ENCODE measurements around the gene ZNF683.

The ZNF683 gene

DNA sequence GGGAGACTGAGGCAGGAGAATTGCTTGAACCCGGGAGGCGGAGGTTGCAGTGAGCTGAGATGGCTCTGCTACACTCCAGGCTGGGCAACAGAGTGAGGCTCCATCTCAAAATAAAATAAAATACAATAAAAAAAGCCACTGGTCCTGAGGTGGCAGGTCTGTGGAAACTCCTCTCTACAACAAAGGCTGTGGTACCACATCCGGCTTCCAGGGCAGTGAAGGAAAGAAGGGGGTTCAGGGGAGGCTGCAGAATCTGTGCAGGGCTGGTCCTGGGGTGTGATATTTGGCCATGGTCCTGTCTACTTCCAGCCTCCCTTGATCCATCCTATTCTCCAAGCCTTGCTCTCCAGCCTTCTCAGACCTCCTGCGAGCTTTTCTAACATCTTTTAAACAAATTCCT, 731 bp upstream of the ZNF683 start:
- Histone ChIP-seq H2AK5ac (ENCODE audit: low read length, severe bottlenecking) (no peak overlapping the region), H3K18ac (ENCODE audit: low read depth in 1 of 2, low read length in 2 of 2) (no peak overlapping the region), H3K9me3 (ENCODE audit: control insufficient read depth, low read length) (no peaks in the 10 kb centered on the region), H3K79me1 (replicated peaks; ENCODE audit: low read length, poor library complexity, severe bottlenecking) (no peaks in the 10 kb centered on the region), H4K91ac (ENCODE audit: low read length) (no peak overlapping the region), H3K4ac (ENCODE audit: low read depth in 1 of 2, low read length in 2 of 2) (no peak overlapping the region), H3K14ac (ENCODE audit: low read length in 2 of 2) (no peak overlapping the region), H3K36me3 (ENCODE audit: control insufficient read depth in 1 of 2, insufficient read depth in 2 of 2, low read depth in 1 of 2, low read length in 2 of 2) (no peaks in the 10 kb centered on the region), H2BK5ac (ENCODE audit: low read depth, low read length, poor library complexity, severe bottlenecking) (no peak overlapping the region), H3K27ac (ENCODE audit: low read length, poor library complexity, severe bottlenecking) (no peak overlapping the region), H2BK120ac (ENCODE audit: low read depth, low read length) (no peak overlapping the region), H3K4me1 (ENCODE audit: control insufficient read depth, insufficient read depth, low read depth, low read length) (peaks cover 4% of the 10 kb centered on the region), H2BK12ac (ENCODE audit: low read length in 2 of 2) (no peak overlapping the region), H3K9ac (ENCODE audit: low read length) (no peak overlapping the region), H4K8ac (ENCODE audit: low read length) (no peak overlapping the region), H3K27me3 (ENCODE audit: control insufficient read depth in 1 of 2, insufficient read depth in 1 of 2, low read length in 2 of 2) (peaks cover 12 to 25% of the 10 kb centered on the region in 2 experiments), H3K4me3 (ENCODE audit: insufficient read depth in 1 of 2, low read depth in 1 of 2, low read length in 2 of 2) (no peak overlapping the region), H2AFZ (ENCODE audit: low read depth, low read length) (no peak overlapping the region), H3K4me2 (ENCODE audit: low read length, poor library complexity, severe bottlenecking) (no peak overlapping the region), H2BK15ac (ENCODE audit: low read depth, poor library complexity, severe bottlenecking) (no peak overlapping the region), H3K23ac (ENCODE audit: low read length in 2 of 2) (no peak overlapping the region)
- 100% methylated on average over 1 of the region's 4 CpGs for WGBS
- DNase-seq: no peak

DNA sequence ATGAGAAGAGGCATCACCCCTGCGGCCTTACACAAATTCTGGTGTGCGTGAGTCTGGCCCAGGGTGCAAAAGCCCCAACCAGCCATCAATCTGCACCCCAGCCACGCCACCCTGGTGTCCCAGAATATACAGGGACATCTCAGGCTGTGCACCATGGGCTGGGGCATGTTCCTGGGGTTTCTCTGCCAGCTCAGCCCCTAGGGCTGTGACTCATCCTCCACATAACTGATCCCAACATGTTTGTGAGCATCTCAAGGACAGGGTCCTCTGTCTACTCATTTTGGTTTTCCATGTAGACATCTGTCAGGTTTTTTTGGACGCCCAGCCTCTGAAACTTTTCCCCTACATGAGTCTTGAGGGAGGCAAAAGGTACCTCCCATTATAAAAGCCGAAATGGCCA, 511 bp downstream of the ZNF683 start:
- H3K27me3 ChIP-seq (ENCODE audit: control insufficient read depth in 1 of 2, insufficient read depth in 1 of 2, low read length in 2 of 2): peaks cover 20 to 36% of the 10 kb centered on the region in 2 experiments
- no peaks in the 10 kb centered on the region for H3K9me3 ChIP-seq (ENCODE audit: control insufficient read depth, low read length)
- H2BK12ac ChIP-seq (ENCODE audit: low read length in 2 of 2): no peak overlapping the region
- no peak overlapping the region for H2BK5ac ChIP-seq (ENCODE audit: low read depth, low read length, poor library complexity, severe bottlenecking)
- 92% methylated on average over 5 of the region's 5 CpGs for WGBS
- H3K4ac ChIP-seq (ENCODE audit: low read depth in 1 of 2, low read length in 2 of 2): no peak overlapping the region
- no peak overlapping the region for H2BK120ac ChIP-seq (ENCODE audit: low read depth, low read length)
- H3K36me3 ChIP-seq (ENCODE audit: control insufficient read depth in 1 of 2, insufficient read depth in 2 of 2, low read depth in 1 of 2, low read length in 2 of 2): no peaks in the 10 kb centered on the region
- H4K8ac ChIP-seq (ENCODE audit: low read length): no peak overlapping the region
- no peak overlapping the region for H4K91ac ChIP-seq (ENCODE audit: low read length)
- no peak overlapping the region for H3K27ac ChIP-seq (ENCODE audit: low read length, poor library complexity, severe bottlenecking)
- no peak overlapping the region for H3K18ac ChIP-seq (ENCODE audit: low read depth in 1 of 2, low read length in 2 of 2)
- no peaks in the 10 kb centered on the region for H3K79me1 ChIP-seq (replicated peaks; ENCODE audit: low read length, poor library complexity, severe bottlenecking)
- no peak overlapping the region for H3K14ac ChIP-seq (ENCODE audit: low read length in 2 of 2)
- H3K4me3 ChIP-seq (ENCODE audit: insufficient read depth in 1 of 2, low read depth in 1 of 2, low read length in 2 of 2): no peak overlapping the region
- no peak for DNase-seq
- H2AK5ac ChIP-seq (ENCODE audit: low read length, severe bottlenecking): no peak overlapping the region
- H3K23ac ChIP-seq (ENCODE audit: low read length in 2 of 2): no peak overlapping the region
- no peak overlapping the region for H3K4me2 ChIP-seq (ENCODE audit: low read length, poor library complexity, severe bottlenecking)
- peaks cover 2% of the 10 kb centered on the region for H3K4me1 ChIP-seq (ENCODE audit: control insufficient read depth, insufficient read depth, low read depth, low read length)
- no peak overlapping the region for H2BK15ac ChIP-seq (ENCODE audit: low read depth, poor library complexity, severe bottlenecking)
- no peak overlapping the region for H2AFZ ChIP-seq (ENCODE audit: low read depth, low read length)
- no peak overlapping the region for H3K9ac ChIP-seq (ENCODE audit: low read length)

- H3K4me1 ChIP-seq (ENCODE audit: control insufficient read depth, insufficient read depth, low read depth, low read length): peaks cover 2% of the 10 kb centered on the region
- no peak overlapping the region for H2BK12ac ChIP-seq (ENCODE audit: low read length in 2 of 2)
- H2BK120ac ChIP-seq (ENCODE audit: low read depth, low read length): no peak overlapping the region
- no peak overlapping the region for H2BK5ac ChIP-seq (ENCODE audit: low read depth, low read length, poor library complexity, severe bottlenecking)
- no peaks in the 10 kb centered on the region for H3K79me1 ChIP-seq (replicated peaks; ENCODE audit: low read length, poor library complexity, severe bottlenecking)
- H3K4ac ChIP-seq (ENCODE audit: low read depth in 1 of 2, low read length in 2 of 2): no peak overlapping the region
- no peak overlapping the region for H2AK5ac ChIP-seq (ENCODE audit: low read length, severe bottlenecking)
- H4K91ac ChIP-seq (ENCODE audit: low read length): no peak overlapping the region
- H3K36me3 ChIP-seq (ENCODE audit: control insufficient read depth in 1 of 2, insufficient read depth in 2 of 2, low read depth in 1 of 2, low read length in 2 of 2): no peaks in the 10 kb centered on the region
- H3K4me3 ChIP-seq (ENCODE audit: insufficient read depth in 1 of 2, low read depth in 1 of 2, low read length in 2 of 2): no peak overlapping the region
- H3K18ac ChIP-seq (ENCODE audit: low read depth in 1 of 2, low read length in 2 of 2): no peak overlapping the region
- H3K14ac ChIP-seq (ENCODE audit: low read length in 2 of 2): no peak overlapping the region
- H3K9ac ChIP-seq (ENCODE audit: low read length): no peak overlapping the region
- peaks cover 20 to 36% of the 10 kb centered on the region in 2 experiments for H3K27me3 ChIP-seq (ENCODE audit: control insufficient read depth in 1 of 2, insufficient read depth in 1 of 2, low read length in 2 of 2)
- H4K8ac ChIP-seq (ENCODE audit: low read length): no peak overlapping the region
- no peak overlapping the region for H3K23ac ChIP-seq (ENCODE audit: low read length in 2 of 2)
- H3K27ac ChIP-seq (ENCODE audit: low read length, poor library complexity, severe bottlenecking): no peak overlapping the region
- 57% methylated on average over 6 of the region's 6 CpGs for WGBS
- H2AFZ ChIP-seq (ENCODE audit: low read depth, low read length): no peak overlapping the region
- H3K9me3 ChIP-seq (ENCODE audit: control insufficient read depth, low read length): no peaks in the 10 kb centered on the region
- H2BK15ac ChIP-seq (ENCODE audit: low read depth, poor library complexity, severe bottlenecking): peak overlapping the region; percentile 30
- no peak for DNase-seq
- H3K4me2 ChIP-seq (ENCODE audit: low read length, poor library complexity, severe bottlenecking): no peak overlapping the region
These were observed 1.8 kb downstream of the ZNF683 start for GRCh38 chr1:26370591-26371382.

GRCh38 chr1:26368486-26368885, 4.1 kb downstream of the ZNF683 start:
- 99% methylated on average over 3 of the region's 3 CpGs for WGBS
- H3K4ac ChIP-seq (ENCODE audit: low read depth in 1 of 2, low read length in 2 of 2): no peak overlapping the region
- H3K14ac ChIP-seq (ENCODE audit: low read length in 2 of 2): no peak overlapping the region
- no peak overlapping the region for H2BK5ac ChIP-seq (ENCODE audit: low read depth, low read length, poor library complexity, severe bottlenecking)
- no peaks in the 10 kb centered on the region for H3K79me1 ChIP-seq (replicated peaks; ENCODE audit: low read length, poor library complexity, severe bottlenecking)
- H3K4me2 ChIP-seq (ENCODE audit: low read length, poor library complexity, severe bottlenecking): no peak overlapping the region
- H2AFZ ChIP-seq (ENCODE audit: low read depth, low read length): no peak overlapping the region
- no peak for DNase-seq
- no peak overlapping the region for H3K9ac ChIP-seq (ENCODE audit: low read length)
- H2AK5ac ChIP-seq (ENCODE audit: low read length, severe bottlenecking): no peak overlapping the region
- H3K4me3 ChIP-seq (ENCODE audit: insufficient read depth in 1 of 2, low read depth in 1 of 2, low read length in 2 of 2): no peak overlapping the region
- H3K27ac ChIP-seq (ENCODE audit: low read length, poor library complexity, severe bottlenecking): no peak overlapping the region
- no peak overlapping the region for H3K23ac ChIP-seq (ENCODE audit: low read length in 2 of 2)
- no peaks in the 10 kb centered on the region for H3K36me3 ChIP-seq (ENCODE audit: control insufficient read depth in 1 of 2, insufficient read depth in 2 of 2, low read depth in 1 of 2, low read length in 2 of 2)
- no peak overlapping the region for H2BK120ac ChIP-seq (ENCODE audit: low read depth, low read length)
- H4K91ac ChIP-seq (ENCODE audit: low read length): no peak overlapping the region
- H3K27me3 ChIP-seq (ENCODE audit: control insufficient read depth in 1 of 2, insufficient read depth in 1 of 2, low read length in 2 of 2): peaks cover 35 to 51% of the 10 kb centered on the region in 2 experiments
- H4K8ac ChIP-seq (ENCODE audit: low read length): no peak overlapping the region
- no peaks in the 10 kb centered on the region for H3K9me3 ChIP-seq (ENCODE audit: control insufficient read depth, low read length)
- no peak overlapping the region for H2BK12ac ChIP-seq (ENCODE audit: low read length in 2 of 2)
- H3K4me1 ChIP-seq (ENCODE audit: control insufficient read depth, insufficient read depth, low read depth, low read length): peaks cover 2% of the 10 kb centered on the region
- H2BK15ac ChIP-seq (ENCODE audit: low read depth, poor library complexity, severe bottlenecking): no peak overlapping the region
- no peak overlapping the region for H3K18ac ChIP-seq (ENCODE audit: low read depth in 1 of 2, low read length in 2 of 2)

All from mesenchymal stem cell (in vitro differentiated cells and primary cell).